HG03280 (cell line): Measurements from ENCODE around the gene BCKDHB.
"Not testable (repeated sequence)": the region's sequence is repeated elsewhere in the genome, so short reads cannot be mapped to it uniquely, and the experiment has no call there.

Source experiments
- ATAC-seq: cut with Tn5 transposase; IDR thresholded peaks from one replicate; pipeline ENCODE4 v1.9.1; 2021; ENCODE audit warnings: mild to moderate bottlenecking, moderate library complexity; ENCODE audit not compliant: unreplicated experiment

The BCKDHB gene

GRCh38 chr6:80205404-80205803 is 98.9 kb downstream of the BCKDHB start:
- ATAC-seq: no peak

- no peak for ATAC-seq
These were observed 100.3 kb downstream of the BCKDHB start for GRCh38 chr6:80206758-80207157.

- ATAC-seq: no peak
These were observed 103.0 kb downstream of the BCKDHB start for GRCh38 chr6:80209430-80209829.

GRCh38 chr6:80210618-80211017 is 104.1 kb downstream of the BCKDHB start:
- no peak for ATAC-seq

GRCh38 chr6:80211286-80211685 is 104.8 kb downstream of the BCKDHB start:
- no peak for ATAC-seq

GRCh38 chr6:80211890-80212289 is 105.4 kb downstream of the BCKDHB start:
- not testable (repeated sequence) for ATAC-seq

GRCh38 chr6:80214436-80215022 is 108.1 kb downstream of the BCKDHB start:
- ATAC-seq: peak; percentile 90

GRCh38 chr6:80215063-80215462 is 108.6 kb downstream of the BCKDHB start:
- no peak for ATAC-seq

GRCh38 chr6:80217794-80218193 is 111.3 kb downstream of the BCKDHB start:
- no peak for ATAC-seq

GRCh38 chr6:80223743-80224212 is 117.3 kb downstream of the BCKDHB start:
- ATAC-seq: no peak

- ATAC-seq: no peak
These were observed 119.7 kb downstream of the BCKDHB start for GRCh38 chr6:80226151-80226550.

- ATAC-seq: no peak
These were observed 120.2 kb downstream of the BCKDHB start for GRCh38 chr6:80226699-80227098.

GRCh38 chr6:80227545-80228105 is 121.2 kb downstream of the BCKDHB start:
- ATAC-seq: no peak

- no peak for ATAC-seq
These were observed 126.8 kb downstream of the BCKDHB start for GRCh38 chr6:80233262-80233661.

- ATAC-seq: no peak
These were observed 127.5 kb downstream of the BCKDHB start for GRCh38 chr6:80233958-80234357.

- no peak for ATAC-seq
These were observed 127.9 kb downstream of the BCKDHB start for GRCh38 chr6:80234401-80234800.

- no peak for ATAC-seq
These were observed 128.4 kb downstream of the BCKDHB start for GRCh38 chr6:80234908-80235307.

- ATAC-seq: no peak
These were observed 129.2 kb downstream of the BCKDHB start for GRCh38 chr6:80235647-80236046.

GRCh38 chr6:80238754-80239153 is 132.3 kb downstream of the BCKDHB start:
- not testable (repeated sequence) for ATAC-seq

GRCh38 chr6:80245043-80245442 is 138.6 kb downstream of the BCKDHB start:
- ATAC-seq: no peak

- no peak for ATAC-seq
These were observed 143.4 kb downstream of the BCKDHB start for GRCh38 chr6:80249897-80250296.

GRCh38 chr6:80250391-80250997 is 144.0 kb downstream of the BCKDHB start:
- ATAC-seq: no peak
